Keratinocyte (primary cell): ENCODE results near the gene SLC8A3.

Experiments
- EZH2 ChIP-seq: IDR thresholded peaks from one replicate; pipeline ENCODE4 v1.6.1; 2012; ENCODE audit warnings: inconsistent platforms, mild to moderate bottlenecking, low read length, moderate library complexity
- TF ChIP-seq, protein P1 (sequence below), 3 experiments: IDR thresholded peaks in 1 of 3; conservative IDR thresholded peaks in 1 of 3; optimal IDR thresholded peaks in 1 of 3; 2 replicates in 2 of 3; 3 replicates in 1 of 3; pipeline versions ENCODE3 to v1.5.1; 2011; ENCODE audit warnings: low read length in 3 of 3, mild to moderate bottlenecking in 3 of 3, moderate library complexity in 2 of 3, control low read depth in 1 of 3, inconsistent platforms in 1 of 3; ENCODE audit not compliant: insufficient read depth in 2 of 3; ENCODE audit errors: extremely low read depth in 1 of 3

DNA sequence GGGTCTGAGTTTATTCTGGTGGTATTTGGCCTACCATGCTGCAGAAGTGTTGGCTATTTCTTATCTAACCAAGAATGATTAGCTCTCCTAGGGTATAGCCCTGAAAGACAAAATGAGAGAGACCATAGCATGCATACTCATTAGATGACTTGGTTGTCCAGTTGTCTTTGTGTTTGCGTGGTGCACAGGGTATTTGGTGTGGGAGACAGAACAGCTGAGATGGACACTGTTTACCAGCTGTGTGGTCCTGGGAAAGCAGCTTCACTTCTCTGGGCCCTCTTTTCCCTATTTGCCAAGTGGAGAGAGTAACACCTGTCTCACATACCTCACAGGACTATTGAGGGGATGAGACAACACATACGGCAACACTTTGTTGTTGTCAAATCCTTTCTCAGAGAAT is 95.6 kb downstream of the SLC8A3 start:
- TF ChIP-seq, protein P1, sequence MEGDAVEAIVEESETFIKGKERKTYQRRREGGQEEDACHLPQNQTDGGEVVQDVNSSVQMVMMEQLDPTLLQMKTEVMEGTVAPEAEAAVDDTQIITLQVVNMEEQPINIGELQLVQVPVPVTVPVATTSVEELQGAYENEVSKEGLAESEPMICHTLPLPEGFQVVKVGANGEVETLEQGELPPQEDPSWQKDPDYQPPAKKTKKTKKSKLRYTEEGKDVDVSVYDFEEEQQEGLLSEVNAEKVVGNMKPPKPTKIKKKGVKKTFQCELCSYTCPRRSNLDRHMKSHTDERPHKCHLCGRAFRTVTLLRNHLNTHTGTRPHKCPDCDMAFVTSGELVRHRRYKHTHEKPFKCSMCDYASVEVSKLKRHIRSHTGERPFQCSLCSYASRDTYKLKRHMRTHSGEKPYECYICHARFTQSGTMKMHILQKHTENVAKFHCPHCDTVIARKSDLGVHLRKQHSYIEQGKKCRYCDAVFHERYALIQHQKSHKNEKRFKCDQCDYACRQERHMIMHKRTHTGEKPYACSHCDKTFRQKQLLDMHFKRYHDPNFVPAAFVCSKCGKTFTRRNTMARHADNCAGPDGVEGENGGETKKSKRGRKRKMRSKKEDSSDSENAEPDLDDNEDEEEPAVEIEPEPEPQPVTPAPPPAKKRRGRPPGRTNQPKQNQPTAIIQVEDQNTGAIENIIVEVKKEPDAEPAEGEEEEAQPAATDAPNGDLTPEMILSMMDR (optimal IDR thresholded peaks at IDR 0.05 in 1 of 3, IDR thresholded peaks at IDR 0.05 in 1 of 3, conservative IDR thresholded peaks at IDR 0.05 in 1 of 3; ENCODE audit: extremely low read depth in 1 of 3, insufficient read depth in 2 of 3, low read length in 3 of 3) = no peak
- no peak for TF ChIP-seq EZH2
